ENCODE data around the gene CRYBG1.

- no peak for TF ChIP-seq CTCF (IDR thresholded peaks at IDR 0.05; ENCODE audit: low read depth, low read length)
- TF ChIP-seq POLR2A (IDR thresholded peaks at IDR 0.05; ENCODE audit: extremely low read depth, insufficient read length): no peak
- TF ChIP-seq, protein P1, sequence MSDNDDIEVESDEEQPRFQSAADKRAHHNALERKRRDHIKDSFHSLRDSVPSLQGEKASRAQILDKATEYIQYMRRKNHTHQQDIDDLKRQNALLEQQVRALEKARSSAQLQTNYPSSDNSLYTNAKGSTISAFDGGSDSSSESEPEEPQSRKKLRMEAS (IDR thresholded peaks at IDR 0.05; ENCODE audit: low read depth, low read length): no peak
- TF ChIP-seq MYC (IDR thresholded peaks at IDR 0.05; ENCODE audit: low read depth, low read length): no peak
These were observed 102.5 kb downstream of the CRYBG1 start for GRCh38 chr6:106462923-106463557.
